Vagina (tissue), 2 donors: Measurements from ENCODE around the gene NOTO.
"Not testable (repeated sequence)": the region's sequence is repeated elsewhere in the genome, so short reads cannot be mapped to it uniquely, and the experiment has no call there.

Experiments used
- CTCF ChIP-seq, 3 experiments: fragments of 450-650 bp in 2 of 3; fragments of 200-600 bp in 1 of 3; sonication (generic) in 1 of 3; IDR thresholded peaks; one replicate each; pipeline ENCODE4 v1.5.1; 2017 to 2019; ENCODE audit warnings: antibody characterized with exemption in 3 of 3, mild to moderate bottlenecking in 2 of 3, moderate library complexity in 2 of 3
- POLR2A ChIP-seq, 2 donors: fragments of 450-650 bp; IDR thresholded peaks; one replicate each; pipeline ENCODE4 v1.6.1; 2017; ENCODE audit warnings: antibody characterized with exemption in 2 of 2, mild to moderate bottlenecking in 2 of 2, moderate library complexity in 2 of 2
- POLR2AphosphoS5 ChIP-seq, 2 donors: sonication (generic); formaldehyde crosslinking; IDR thresholded peaks; one replicate each; pipeline ENCODE4 v1.9.0; 2017; ENCODE audit warnings: antibody characterized with exemption in 2 of 2, mild to moderate bottlenecking in 2 of 2, low read depth in 1 of 2; ENCODE audit not compliant: insufficient read depth in 1 of 2

- TF ChIP-seq CTCF (IDR thresholded peaks at IDR 0.05); POLR2A (IDR thresholded peaks at IDR 0.05); POLR2AphosphoS5 (IDR thresholded peaks at IDR 0.05; ENCODE audit: insufficient read depth in 1 of 2, low read depth in 1 of 2): not testable (repeated sequence)
These were observed 2.1 kb upstream of the NOTO start for GRCh38 chr2:73200281-73200680.
